Kidney epithelial cell (primary cell): ENCODE data around the gene OLR1. TPM values are rescaled to one million over a fixed set of nuclear protein-coding genes. Genes with fewer than 3 reads are reported as not detected.

Experiments
- DNase-seq: peaks from one replicate; pipeline ENCODE4 v3.0.0-alpha.2; 2010; ENCODE audit warnings: low read depth
- H3K27me3 ChIP-seq: 2 replicates; pipeline ENCODE4 v1.6.0; 2011; ENCODE audit warnings: low read length; ENCODE audit not compliant: control insufficient read depth, insufficient read depth
- H3K36me3 ChIP-seq: 2 replicates; pipeline ENCODE4 v1.5.1; 2011; ENCODE audit warnings: low read length; ENCODE audit not compliant: control insufficient read depth, insufficient read depth
- H3K4me3 ChIP-seq: 2 replicates; pipeline ENCODE4 v1.5.1; 2011; ENCODE audit warnings: low read depth, mild to moderate bottlenecking, control low read depth, low read length
- CTCF ChIP-seq: IDR thresholded peaks from 2 replicates; pipeline ENCODE4 v1.5.1; 2011; ENCODE audit warnings: mild to moderate bottlenecking, moderate library complexity, low read length, control low read depth, inconsistent platforms; ENCODE audit not compliant: insufficient read depth, poor library complexity, severe bottlenecking
- total RNA-seq: library from RNA; depleted of rRNA; stranded (reverse); fragments of >200 nt; gene quantifications from 2 replicates; pipeline ENCODE4 v1.2.3, GENCODE V29; 2015

OLR1 gene
- total RNA-seq, 1 donor from 2014 or later, result not detected

DNA sequence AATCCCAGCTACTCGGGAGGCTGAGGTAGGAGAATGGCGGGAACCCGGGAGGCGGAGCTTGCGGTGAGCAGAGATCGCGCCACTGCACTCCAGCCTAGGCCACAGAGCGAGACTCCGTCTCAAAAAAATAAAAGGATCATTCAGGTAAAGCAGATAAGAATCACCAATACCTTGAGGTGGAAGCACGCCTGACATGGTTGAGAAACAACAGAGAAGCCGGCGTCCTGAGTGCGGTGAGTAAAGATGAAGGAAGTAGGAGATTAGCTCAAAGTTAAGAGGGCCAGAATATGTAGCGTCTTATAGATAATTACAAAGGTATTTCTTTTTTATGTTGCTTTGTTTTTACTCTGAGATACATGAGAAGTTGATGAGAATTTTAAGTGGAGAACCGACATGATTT is 56.6 kb downstream of the OLR1 start:
- TF ChIP-seq CTCF, result no peak
- H3K4me3 ChIP-seq, result no peak overlapping the region
- H3K36me3 ChIP-seq, result no peaks in the 10 kb centered on the region
- no peaks in the 10 kb centered on the region for H3K27me3 ChIP-seq
- no peak for DNase-seq

DNA sequence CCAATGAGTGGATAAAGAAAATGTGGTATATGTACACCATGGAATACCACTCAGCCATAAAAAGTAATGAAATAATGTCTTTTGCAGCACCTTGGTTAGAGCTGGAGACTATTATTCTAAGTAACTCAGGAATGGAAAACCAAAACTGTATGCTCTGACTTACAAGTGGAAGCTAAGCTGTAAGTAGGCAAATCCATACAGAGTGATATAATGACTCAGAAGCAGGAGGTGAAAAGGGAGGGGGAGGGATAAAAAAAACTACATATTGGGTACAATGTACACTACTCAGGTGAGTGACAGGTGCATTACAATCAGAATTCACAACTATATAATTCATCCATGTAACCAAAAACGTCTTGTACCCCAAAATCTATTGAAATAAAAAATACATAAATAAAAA is 58.0 kb downstream of the OLR1 start:
- TF ChIP-seq CTCF, result no peak
- Histone ChIP-seq H3K36me3 (no peaks in the 10 kb centered on the region), H3K27me3 (no peaks in the 10 kb centered on the region), H3K4me3 (no peak overlapping the region)
- no peak for DNase-seq

- no peak for DNase-seq
- Histone ChIP-seq H3K36me3 (no peaks in the 10 kb centered on the region), H3K27me3 (no peaks in the 10 kb centered on the region), H3K4me3 (no peak overlapping the region)
- TF ChIP-seq CTCF, result no peak
Observed at GRCh38 chr12:10113075-10113474, 58.9 kb downstream of the OLR1 start.

DNA sequence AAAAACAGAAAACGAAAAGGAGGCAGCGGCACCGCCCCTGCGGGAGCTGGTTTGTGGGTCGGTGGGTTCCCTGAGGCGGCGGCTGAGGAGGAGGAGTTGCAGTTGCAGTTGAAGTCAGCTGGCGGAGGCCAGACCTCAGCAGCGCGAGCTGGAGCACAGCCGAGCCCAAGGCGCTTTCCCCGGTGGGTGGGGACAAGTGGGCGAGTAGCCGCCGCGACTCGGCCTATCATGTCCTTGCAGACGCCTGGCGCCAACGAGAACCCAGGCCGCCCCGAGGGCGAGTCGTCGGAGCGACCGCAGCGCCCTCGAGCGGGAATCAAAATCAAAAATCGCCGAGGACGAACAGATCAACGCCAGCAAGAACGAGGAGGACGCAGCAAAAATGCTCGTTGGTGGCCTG is 60.5 kb downstream of the OLR1 start:
- Histone ChIP-seq H3K4me3 (no peak overlapping the region), H3K27me3 (no peaks in the 10 kb centered on the region), H3K36me3 (no peaks in the 10 kb centered on the region)
- no peak for TF ChIP-seq CTCF
- no peak for DNase-seq

- H3K27me3 ChIP-seq, result no peaks in the 10 kb centered on the region
Observed at GRCh38 chr12:10110256-10110844, 61.6 kb downstream of the OLR1 start.

More at GRCh38 chr12:10110256-10110844, 61.6 kb downstream of the OLR1 start:
- no peak for DNase-seq
- TF ChIP-seq CTCF, result no peak
- H3K4me3 ChIP-seq, result no peak overlapping the region
- no peaks in the 10 kb centered on the region for H3K36me3 ChIP-seq

Other genes with a start within 250 kb of the OLR1 start
- gene CLEC2A, start 239.8 kb downstream of the OLR1 start, total RNA-seq, result not detected in 2 replicates
- gene CLEC12A, start 200.7 kb downstream of the OLR1 start, total RNA-seq, result not detected in 2 replicates
- gene CLEC1B, start 173.0 kb downstream of the OLR1 start, total RNA-seq, result not detected in 2 replicates
- not detected in 2 replicates for gene CLEC12B, start 161.5 kb downstream of the OLR1 start, total RNA-seq
- gene CLEC9A, start 141.4 kb downstream of the OLR1 start, total RNA-seq, result not detected in 2 replicates
- 0.04 TPM in 1 of 2 replicates, not detected in the other for gene CLEC1A, start 73.1 kb downstream of the OLR1 start, total RNA-seq
- 0.07 and 0.13 TPM in 2 replicates for gene CLEC7A, start 41.9 kb downstream of the OLR1 start, total RNA-seq
- gene TMEM52B, start 6.9 kb upstream of the OLR1 start, total RNA-seq, result 0.48 TPM in 1 of 2 replicates, not detected in the other
- gene GABARAPL1, start 40.7 kb upstream of the OLR1 start, total RNA-seq, result 44.2 and 47.0 TPM in 2 replicates
- gene KLRD1, start 135.7 kb upstream of the OLR1 start, total RNA-seq, result under 0.01 and 1.5 TPM in 2 replicates
- 0.48 TPM in 1 of 2 replicates, not detected in the other for gene KLRK1, start 217.9 kb upstream of the OLR1 start, total RNA-seq
- not detected in 2 replicates for gene KLRC4, start 237.6 kb upstream of the OLR1 start, total RNA-seq
- not detected in 2 replicates for gene KLRC3, start 248.5 kb upstream of the OLR1 start, total RNA-seq